Astrocyte of the spinal cord (primary cell): Measurements from ENCODE around the gene ADGRE3.

Experiments used
- DNase-seq: peaks from one replicate; pipeline ENCODE4 v3.0.0; 2011; ENCODE audit warnings: low read depth, low spot score
- H3K4me3 ChIP-seq: 2 replicates; pipeline ENCODE4 v1.5.1; 2011; ENCODE audit warnings: low read depth, mild to moderate bottlenecking, low read length, moderate library complexity
- in situ Hi-C: cut with HindIII; loops from 2 replicates; pipeline ENCODE4 v1.10.0; 2017; ENCODE audit warnings: low sequenced_read_pairs
- TF ChIP-seq, protein P1 (sequence below): IDR thresholded peaks from 2 replicates; pipeline ENCODE4 v1.5.1; 2012; ENCODE audit warnings: low read depth, mild to moderate bottlenecking, low read length, inconsistent platforms

Gene ADGRE3

GRCh38 chr19:14672188-14672872, 2.3 kb downstream of the ADGRE3 start:
- in situ Hi-C loops = no loop called here
- TF ChIP-seq, protein P1, sequence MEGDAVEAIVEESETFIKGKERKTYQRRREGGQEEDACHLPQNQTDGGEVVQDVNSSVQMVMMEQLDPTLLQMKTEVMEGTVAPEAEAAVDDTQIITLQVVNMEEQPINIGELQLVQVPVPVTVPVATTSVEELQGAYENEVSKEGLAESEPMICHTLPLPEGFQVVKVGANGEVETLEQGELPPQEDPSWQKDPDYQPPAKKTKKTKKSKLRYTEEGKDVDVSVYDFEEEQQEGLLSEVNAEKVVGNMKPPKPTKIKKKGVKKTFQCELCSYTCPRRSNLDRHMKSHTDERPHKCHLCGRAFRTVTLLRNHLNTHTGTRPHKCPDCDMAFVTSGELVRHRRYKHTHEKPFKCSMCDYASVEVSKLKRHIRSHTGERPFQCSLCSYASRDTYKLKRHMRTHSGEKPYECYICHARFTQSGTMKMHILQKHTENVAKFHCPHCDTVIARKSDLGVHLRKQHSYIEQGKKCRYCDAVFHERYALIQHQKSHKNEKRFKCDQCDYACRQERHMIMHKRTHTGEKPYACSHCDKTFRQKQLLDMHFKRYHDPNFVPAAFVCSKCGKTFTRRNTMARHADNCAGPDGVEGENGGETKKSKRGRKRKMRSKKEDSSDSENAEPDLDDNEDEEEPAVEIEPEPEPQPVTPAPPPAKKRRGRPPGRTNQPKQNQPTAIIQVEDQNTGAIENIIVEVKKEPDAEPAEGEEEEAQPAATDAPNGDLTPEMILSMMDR = no peak
- DNase-seq = no peak
- no peak overlapping the region for H3K4me3 ChIP-seq

DNA sequence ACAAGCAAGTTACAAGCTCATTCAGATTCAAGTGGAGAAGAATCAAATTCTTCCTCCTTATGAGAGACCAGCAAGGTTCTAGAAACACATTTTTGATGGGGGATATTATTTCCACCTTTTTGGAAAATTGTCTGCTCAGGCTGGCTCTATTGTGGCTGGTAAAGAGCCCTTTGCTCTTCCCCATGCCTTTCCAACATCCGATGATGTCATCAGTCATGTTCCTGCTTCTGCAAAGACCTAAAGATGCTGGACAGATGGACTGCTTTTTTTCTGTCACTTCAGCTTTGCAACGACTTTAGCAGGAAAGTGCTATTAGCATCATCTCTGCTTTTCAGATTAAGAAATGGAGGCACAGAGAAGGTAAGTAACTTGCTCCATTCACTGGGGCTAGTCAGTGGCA, 4.2 kb downstream of the ADGRE3 start:
- TF ChIP-seq, protein P1 = no peak
- in situ Hi-C loops = no loop called here
- no peak for DNase-seq
- H3K4me3 ChIP-seq = no peak overlapping the region

GRCh38 chr19:14669940-14670339, 4.7 kb downstream of the ADGRE3 start:
- in situ Hi-C loops = no loop called here
- TF ChIP-seq, protein P1 = no peak
- no peak overlapping the region for H3K4me3 ChIP-seq
- no peak for DNase-seq

- in situ Hi-C loops = no loop called here
- TF ChIP-seq, protein P1 = no peak
- no peak for DNase-seq
Measured at GRCh38 chr19:14661372-14661924, 13.2 kb downstream of the ADGRE3 start.

DNA sequence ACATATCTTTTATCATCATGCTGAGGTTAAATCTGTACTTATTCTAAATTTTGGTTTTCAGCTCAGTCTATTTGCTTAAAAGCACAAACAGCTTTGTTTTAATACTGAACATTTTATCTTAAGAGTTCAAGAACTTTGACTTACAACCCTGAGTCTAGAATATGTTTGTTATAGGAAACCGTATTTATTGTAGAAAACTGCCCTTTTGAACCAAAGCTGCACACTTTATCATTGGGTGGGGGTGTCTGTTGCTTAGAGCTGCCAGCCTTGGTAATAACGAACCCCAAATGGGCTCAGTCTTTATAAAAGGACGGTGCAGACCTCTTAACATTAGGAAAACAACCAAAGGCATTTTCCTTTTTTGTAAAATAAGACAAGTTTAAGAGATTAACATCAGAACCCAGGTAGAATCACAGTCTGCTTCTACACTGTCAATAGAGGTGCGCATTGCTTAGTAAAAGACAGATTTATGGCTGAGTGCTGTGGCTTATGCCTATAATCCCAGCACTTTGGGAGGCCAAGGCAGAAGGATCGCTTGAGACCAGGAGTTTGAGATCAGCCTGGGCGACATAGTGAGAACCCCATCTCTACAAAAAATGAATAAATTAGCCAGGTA, 14.7 kb downstream of the ADGRE3 start:
- in situ Hi-C loops = no loop called here
- no peak for DNase-seq
- TF ChIP-seq, protein P1 = no peak
- H3K4me3 ChIP-seq = no peak overlapping the region

More at GRCh38 chr19:14661372-14661924, 13.2 kb downstream of the ADGRE3 start:
- no peak overlapping the region for H3K4me3 ChIP-seq

DNA sequence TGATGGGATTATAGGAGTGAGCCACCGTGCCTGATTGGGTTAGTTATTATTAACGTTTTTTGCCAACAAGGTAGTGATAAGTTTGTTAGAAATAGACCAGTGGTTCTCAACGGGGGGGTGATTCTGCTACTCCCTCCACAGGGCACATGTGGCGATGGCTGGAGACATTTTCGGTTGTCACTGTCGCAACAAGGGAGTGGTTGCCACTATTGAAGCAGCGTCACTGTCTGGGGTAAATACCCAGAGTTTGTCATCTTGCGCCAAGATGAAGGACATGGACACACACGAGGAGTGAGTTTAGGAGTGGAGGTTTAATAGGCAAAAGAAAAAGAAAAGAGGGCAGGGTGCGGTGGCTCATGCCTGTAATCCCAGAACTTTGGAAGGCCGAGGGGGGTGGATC, 18.9 kb downstream of the ADGRE3 start:
- in situ Hi-C loops = no loop called here
- no peak for DNase-seq
- TF ChIP-seq, protein P1 = no peak
- H3K4me3 ChIP-seq = no peak overlapping the region
